GM18868 (cell line): ENCODE results near the gene SETD1A.

Experiments used
- ATAC-seq: cut with Tn5 transposase; IDR thresholded peaks from one replicate; pipeline ENCODE4 v1.9.1; 2021; ENCODE audit warnings: mild to moderate bottlenecking, moderate library complexity; ENCODE audit not compliant: unreplicated experiment

SETD1A gene

DNA sequence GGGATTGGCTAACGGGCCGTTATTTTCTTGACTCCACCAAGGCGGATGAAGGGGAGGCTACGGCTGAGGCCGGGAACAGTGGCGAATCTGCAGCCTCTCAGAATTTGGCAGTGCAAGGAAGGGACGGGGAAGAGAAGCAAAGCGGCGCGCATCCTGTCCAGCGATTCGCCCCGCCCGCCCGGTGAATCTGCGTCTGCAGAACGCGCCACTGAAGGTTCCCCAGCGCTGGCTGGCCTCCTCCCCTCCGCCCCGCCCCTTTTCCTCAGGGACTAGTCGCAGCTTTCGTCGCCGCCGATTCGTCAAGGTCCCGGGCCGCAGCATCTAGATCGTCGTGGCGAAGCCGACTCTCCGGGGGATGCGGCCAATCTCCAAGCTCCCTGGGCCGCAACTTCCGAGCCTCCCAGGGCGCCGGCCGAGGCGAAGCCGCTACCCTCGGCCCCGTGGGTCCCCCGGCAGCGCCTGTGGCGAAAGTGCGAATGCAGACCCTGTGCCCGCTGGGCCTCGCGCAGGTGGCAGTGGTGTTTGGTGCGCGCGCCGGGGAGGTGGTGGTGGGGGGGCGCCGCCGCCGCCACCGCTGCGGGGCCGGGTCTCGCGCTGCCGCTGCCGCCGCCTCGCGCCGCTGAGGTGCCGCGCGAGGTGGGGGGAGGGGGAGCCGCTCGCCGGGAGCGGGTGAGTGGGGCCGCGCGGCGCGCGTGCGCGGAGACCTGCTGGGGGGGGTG is at the start of gene SETD1A:
SETD1A (plus strand) TSS at position 299 of the 719 bp plus-strand sequence. CDS start 978 bp downstream, outside the sequence.
- peak; percentile 71 for ATAC-seq

- ATAC-seq, result no peak
Observed at GRCh38 chr16:30910427-30911029, 47.0 kb upstream of the SETD1A start.

DNA sequence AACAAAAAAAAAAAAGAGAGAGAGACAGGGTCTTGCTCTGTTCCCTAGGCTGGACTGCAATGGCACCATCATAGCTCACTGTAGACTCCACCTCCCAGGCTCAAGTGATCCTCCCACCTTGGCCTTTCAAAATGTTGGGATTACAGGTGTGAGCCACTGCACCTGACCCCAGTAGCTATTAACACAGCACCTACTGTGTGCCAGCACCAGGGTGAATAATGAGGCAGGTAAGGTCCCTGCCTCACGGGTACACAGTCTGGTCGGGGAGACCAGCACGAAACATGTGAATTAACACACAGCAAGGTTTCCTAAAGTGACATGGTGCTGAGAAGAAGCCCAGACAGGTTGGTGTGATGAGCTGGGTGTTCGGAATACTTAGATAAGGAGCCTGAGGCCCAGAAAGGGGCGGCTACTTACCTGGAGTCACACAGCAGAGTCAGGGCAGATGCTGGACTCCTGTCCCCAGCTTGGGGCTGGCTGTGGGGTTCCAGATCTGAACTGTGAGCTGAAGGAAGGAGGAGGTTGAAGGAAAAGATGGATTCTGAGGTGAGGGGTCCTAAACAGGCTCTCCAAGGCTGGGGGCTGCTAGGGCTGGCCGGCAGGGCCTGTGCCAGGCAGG is 44.7 kb upstream of the SETD1A start:
- no peak for ATAC-seq

- ATAC-seq, result no peak
Observed at GRCh38 chr16:30914830-30915229, 42.7 kb upstream of the SETD1A start.

GRCh38 chr16:30918614-30919013 is 38.9 kb upstream of the SETD1A start:
- no peak for ATAC-seq

DNA sequence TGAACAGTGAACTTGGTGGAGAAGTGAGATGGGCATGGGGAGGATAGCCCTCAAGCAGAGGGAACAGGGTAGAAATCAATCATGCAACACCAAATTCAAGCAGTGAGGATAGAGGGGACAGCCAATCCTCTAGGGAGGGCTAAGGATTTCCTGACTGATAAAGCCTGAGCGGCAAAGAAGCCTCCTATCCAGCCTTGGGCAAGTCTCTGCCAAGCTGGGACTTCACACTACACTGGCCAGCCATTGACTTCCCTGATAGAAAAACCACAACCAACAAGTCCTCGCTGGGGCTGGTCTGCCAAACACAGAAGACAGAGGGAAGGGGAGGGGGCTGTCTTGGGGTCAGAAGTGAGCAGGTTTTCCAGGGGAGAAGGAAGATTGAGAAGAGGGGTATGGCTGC is 36.7 kb upstream of the SETD1A start:
- ATAC-seq, result no peak

DNA sequence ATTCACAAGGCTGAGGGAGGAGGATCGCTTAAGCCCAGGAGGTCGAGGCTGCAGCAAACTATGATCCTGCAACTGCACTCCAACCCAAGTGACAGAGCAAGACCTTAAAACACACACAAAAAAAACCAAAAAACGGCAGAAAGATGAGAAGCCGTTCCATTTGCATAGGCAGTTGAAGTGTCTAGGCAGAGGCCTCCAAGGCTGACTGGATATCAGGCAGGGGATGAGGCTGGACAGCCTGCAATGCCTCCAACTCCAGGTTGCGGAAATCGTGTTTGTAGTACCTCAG is 36.2 kb upstream of the SETD1A start:
- no peak for ATAC-seq

GRCh38 chr16:30921748-30922419 is 35.7 kb upstream of the SETD1A start:
- peak; percentile 0 for ATAC-seq

DNA sequence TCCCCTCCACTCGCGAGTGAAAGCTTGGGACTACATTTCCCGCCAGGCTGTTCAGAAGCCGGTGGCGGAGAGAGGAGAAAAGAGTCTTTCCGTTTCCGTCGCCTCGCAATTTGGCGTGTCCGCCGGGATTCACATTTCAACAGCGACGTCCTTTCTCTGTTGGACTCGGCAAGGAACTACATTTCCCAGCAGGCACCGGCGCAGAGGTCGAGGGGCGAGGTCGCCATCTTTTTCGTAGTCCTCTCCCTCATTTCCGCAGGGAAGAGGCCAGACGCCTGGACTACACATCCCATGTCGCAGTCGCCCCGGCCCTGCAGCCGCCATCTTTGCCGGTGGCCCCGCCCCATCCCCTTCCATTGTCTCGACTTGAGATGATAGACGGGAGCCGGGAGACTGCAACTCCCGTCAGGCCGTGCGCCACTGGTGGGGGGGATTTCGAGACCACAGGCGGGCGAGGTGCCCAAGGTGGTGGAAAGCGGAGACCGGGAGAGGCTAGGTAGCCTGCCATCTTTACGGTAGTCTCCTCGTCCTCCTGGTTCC is 35.1 kb upstream of the SETD1A start:
- peak; percentile 74 for ATAC-seq

DNA sequence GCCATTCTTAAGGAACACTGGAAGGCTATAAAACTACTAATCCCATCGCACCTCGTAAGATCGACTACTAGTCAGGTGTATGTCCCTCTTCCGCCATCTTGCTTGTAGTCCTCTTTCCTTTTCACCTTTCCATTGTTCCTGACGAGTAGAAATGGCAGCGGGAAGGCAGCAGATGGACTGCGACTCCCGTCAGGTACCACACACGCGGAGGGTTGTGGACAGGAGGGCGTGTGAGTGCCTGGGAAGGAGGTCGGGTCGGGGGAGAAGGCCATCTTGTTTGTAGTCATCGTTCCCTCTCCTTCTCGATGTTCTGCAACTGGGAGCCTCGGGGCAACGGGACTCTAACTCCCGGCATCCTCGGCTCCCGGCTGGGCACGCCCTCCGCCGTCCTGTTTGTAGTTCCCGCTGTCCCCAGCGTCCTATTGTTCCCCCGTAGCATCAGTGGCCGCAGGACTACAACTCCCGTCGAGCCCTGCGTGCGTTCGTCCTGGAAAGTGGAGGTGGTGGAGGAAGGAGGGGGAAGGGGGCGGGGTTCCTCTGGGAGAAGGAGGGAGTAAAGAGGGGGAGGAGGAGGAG is 34.5 kb upstream of the SETD1A start:
- ATAC-seq, result peak; percentile 54

DNA sequence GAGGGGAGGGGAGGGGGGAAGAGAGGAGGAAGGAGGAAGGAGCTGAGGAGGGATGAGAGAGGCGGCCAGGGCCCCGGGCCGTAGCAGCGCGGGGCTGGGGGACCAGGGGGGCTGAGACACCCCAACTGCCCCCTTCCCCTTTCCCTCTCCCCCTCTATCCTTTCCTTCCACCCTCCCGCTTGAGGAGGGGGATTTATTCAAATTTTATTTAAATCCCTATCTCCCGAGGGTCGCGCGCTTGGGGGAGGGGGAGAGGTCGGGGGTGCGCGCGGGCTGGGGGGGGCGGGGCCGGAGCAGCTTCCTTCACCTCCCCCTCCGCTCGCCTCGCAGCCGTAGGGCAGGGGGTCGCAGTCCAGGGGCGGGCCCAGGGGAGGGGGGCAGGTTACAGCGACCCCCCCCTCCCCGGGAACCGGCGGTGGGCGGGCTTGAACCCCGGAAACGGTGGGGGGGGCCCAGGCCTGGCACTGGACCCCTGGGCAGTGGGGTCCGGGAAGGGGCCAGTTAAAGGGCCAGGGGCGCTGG is 33.9 kb upstream of the SETD1A start, which contains the start of gene FBXL19:
FBXL19 (plus strand) TSS at position 19 of the 522 bp plus-strand sequence. CDS start 2,183 bp downstream, outside the sequence.
- no peak for ATAC-seq

DNA sequence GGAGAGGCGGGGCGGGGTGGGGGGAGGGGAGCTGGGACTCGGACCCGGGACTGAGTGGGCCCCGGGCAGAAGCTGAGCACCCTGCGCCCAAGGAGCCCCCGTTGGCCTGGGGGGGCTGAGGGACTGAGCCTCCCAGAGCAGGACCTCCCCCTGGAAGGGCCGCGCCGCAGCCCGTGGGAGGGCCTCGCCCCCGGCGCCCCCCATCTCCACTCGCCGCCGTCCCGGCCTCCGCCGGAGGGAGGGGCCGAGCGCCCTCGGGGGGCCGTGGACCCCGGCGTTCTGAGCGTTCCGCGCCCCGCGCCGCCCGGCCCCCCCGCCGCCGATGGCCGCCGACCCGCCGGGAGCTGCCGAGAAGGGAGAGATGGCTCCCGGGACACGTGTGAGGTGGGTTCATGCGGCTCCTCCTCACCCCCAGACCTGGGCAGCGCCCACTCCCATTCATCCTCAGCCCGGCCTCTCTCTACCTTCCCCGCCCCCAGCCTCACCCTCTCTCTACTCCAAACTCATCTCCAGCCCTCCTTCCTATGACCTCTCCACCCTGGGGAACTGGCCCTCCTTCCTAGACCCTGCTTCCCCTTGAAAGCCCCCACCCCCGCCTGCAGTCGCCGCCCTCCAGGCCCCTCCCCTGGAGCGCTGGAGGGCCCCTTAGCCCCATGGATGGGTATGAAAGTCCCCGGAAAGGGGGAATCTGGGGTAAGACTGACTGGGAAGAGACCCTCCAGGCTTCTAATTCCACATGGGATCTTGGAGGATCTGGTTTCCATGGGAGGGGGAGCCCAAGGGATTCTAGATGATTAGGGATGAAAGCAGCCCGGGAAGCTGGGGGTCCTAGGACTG is 33.3 kb upstream of the SETD1A start:
- ATAC-seq, result no peak

DNA sequence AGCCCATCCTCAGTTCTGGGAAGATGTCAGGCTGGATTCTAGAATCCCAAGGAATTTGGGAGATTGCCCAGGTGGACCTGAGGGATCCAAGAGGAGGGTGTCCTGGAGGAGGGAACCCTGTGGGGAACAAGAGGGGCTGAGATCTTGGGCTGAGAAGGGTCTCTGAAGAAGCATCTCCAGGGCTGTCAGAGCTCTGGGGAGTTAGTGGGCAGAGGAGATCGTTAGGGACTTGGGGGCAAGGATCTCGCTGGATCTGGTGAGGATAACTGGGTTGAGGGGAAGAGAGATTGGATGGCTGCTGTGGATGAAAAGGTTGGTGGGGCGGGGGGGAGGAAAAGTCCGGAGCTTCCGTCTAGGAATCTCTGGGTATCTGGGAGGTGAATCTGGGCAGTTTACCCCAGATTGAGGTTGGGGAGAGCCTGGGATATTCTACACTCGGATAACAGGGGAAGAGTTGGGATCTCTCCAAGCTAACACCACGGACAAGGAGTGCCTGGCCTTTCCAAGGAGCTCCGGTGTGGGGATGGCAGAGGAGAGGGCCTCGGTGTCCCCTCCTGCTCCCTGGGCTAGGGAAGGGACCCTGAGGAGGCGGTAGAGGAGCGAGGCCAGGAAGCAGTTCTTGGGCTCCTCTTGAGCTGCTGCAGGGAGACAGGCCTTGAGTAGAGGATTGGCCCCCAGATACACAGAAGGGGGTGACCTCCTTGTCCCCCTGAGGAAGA is 32.5 kb upstream of the SETD1A start:
- ATAC-seq, result no peak

- no peak for ATAC-seq
Observed at GRCh38 chr16:30925632-30925987, 31.9 kb upstream of the SETD1A start.

DNA sequence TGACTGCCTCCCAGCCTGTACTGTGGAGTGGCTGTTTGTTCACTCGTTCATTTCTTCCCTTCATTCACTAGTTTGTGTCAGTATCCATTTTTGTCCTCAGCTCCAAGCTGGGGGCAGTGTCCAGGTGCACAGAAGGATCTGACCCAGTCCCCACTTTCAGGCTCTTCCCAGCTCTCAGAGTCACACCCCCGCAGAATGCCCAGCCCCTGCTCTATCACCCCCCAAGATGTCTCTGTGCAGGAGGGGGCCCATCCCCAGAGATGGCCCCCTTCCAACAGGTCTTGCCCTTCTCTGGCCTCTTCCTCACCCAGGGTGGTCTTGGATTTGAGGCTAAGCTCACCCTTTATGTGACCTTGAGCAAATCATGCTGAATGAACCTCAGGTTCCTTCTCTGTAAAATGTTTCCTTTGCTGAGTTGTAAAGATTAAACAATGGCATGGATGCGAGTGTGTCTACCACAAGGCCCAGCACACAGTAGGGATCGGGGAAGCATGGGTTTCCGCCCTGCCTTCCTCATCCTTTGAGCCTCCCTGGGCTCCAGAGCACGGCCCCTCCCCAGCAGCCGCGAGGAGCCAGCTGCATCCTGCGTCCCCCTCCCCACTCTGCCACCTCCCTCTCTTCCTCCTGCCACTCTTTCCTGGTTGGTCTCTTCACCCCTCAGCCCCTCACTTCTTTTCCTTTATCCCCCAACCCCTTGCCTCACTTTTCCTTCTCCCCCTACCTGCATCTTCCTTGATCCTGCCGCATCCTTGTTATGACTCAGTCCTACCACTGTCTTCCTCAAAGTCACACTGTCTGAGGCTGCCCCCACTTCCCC is 31.4 kb upstream of the SETD1A start:
- no peak for ATAC-seq

GRCh38 chr16:30926937-30927788 is 30.4 kb upstream of the SETD1A start:
- ATAC-seq, result no peak

GRCh38 chr16:30927789-30928378 is 29.7 kb upstream of the SETD1A start:
- peak; percentile 34 for ATAC-seq
